ENCODE data around the gene LIMS2. TPM values are rescaled to one million over a fixed set of nuclear protein-coding genes. Genes with fewer than 3 reads are reported as not detected.

Gene LIMS2
- total RNA-seq, 1 donor from 2014 or later, result 3.8 TPM

- H3K9me3 Mint-ChIP-seq (ENCODE audit: unreplicated experiment), result no peaks in the 10 kb centered on the region
- peaks cover 8% of the 10 kb centered on the region for H3K4me1 Mint-ChIP-seq (ENCODE audit: unreplicated experiment)
- TF ChIP-seq, protein P1, sequence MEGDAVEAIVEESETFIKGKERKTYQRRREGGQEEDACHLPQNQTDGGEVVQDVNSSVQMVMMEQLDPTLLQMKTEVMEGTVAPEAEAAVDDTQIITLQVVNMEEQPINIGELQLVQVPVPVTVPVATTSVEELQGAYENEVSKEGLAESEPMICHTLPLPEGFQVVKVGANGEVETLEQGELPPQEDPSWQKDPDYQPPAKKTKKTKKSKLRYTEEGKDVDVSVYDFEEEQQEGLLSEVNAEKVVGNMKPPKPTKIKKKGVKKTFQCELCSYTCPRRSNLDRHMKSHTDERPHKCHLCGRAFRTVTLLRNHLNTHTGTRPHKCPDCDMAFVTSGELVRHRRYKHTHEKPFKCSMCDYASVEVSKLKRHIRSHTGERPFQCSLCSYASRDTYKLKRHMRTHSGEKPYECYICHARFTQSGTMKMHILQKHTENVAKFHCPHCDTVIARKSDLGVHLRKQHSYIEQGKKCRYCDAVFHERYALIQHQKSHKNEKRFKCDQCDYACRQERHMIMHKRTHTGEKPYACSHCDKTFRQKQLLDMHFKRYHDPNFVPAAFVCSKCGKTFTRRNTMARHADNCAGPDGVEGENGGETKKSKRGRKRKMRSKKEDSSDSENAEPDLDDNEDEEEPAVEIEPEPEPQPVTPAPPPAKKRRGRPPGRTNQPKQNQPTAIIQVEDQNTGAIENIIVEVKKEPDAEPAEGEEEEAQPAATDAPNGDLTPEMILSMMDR (IDR thresholded peaks at IDR 0.05; ENCODE audit: unreplicated experiment), result no peak
- peaks cover 12% of the 10 kb centered on the region for H3K27me3 Mint-ChIP-seq (ENCODE audit: unreplicated experiment)
- H3K36me3 Mint-ChIP-seq (ENCODE audit: low read depth, unreplicated experiment), result peaks cover 9% of the 10 kb centered on the region
- H3K27ac Mint-ChIP-seq (ENCODE audit: unreplicated experiment), result no peak overlapping the region
- H3K4me3 Mint-ChIP-seq (ENCODE audit: unreplicated experiment), result no peak overlapping the region
- DNase-seq (ENCODE audit: low spot score), result no peak
Observed at GRCh38 chr2:127644066-127645025, 31.0 kb downstream of the LIMS2 start.

GRCh38 chr2:127643439-127644065, 31.8 kb downstream of the LIMS2 start:
- H3K4me1 Mint-ChIP-seq (ENCODE audit: unreplicated experiment), result peaks cover 8% of the 10 kb centered on the region

GRCh38 chr2:127642706-127643438, 32.5 kb downstream of the LIMS2 start:
- peaks cover 10% of the 10 kb centered on the region for H3K4me1 Mint-ChIP-seq (ENCODE audit: unreplicated experiment)
- H3K9me3 Mint-ChIP-seq (ENCODE audit: unreplicated experiment), result no peaks in the 10 kb centered on the region
- no peak for DNase-seq (ENCODE audit: low spot score)
- TF ChIP-seq, protein P1 (IDR thresholded peaks at IDR 0.05; ENCODE audit: unreplicated experiment), result no peak
- peaks cover 10% of the 10 kb centered on the region for H3K27me3 Mint-ChIP-seq (ENCODE audit: unreplicated experiment)
- H3K27ac Mint-ChIP-seq (ENCODE audit: unreplicated experiment), result no peak overlapping the region
- peaks cover 9% of the 10 kb centered on the region for H3K36me3 Mint-ChIP-seq (ENCODE audit: low read depth, unreplicated experiment)
- H3K4me3 Mint-ChIP-seq (ENCODE audit: unreplicated experiment), result no peak overlapping the region

More at GRCh38 chr2:127643439-127644065, 31.8 kb downstream of the LIMS2 start:
- TF ChIP-seq, protein P1 (IDR thresholded peaks at IDR 0.05; ENCODE audit: unreplicated experiment), result no peak
- no peak for DNase-seq (ENCODE audit: low spot score)
- Mint-ChIP-seq H3K36me3 (ENCODE audit: low read depth, unreplicated experiment) (peaks cover 9% of the 10 kb centered on the region), H3K9me3 (ENCODE audit: unreplicated experiment) (no peaks in the 10 kb centered on the region), H3K27me3 (ENCODE audit: unreplicated experiment) (peaks cover 11% of the 10 kb centered on the region), H3K27ac (ENCODE audit: unreplicated experiment) (no peak overlapping the region), H3K4me3 (ENCODE audit: unreplicated experiment) (no peak overlapping the region)

GRCh38 chr2:127641846-127642507, 33.4 kb downstream of the LIMS2 start:
- no peak for DNase-seq (ENCODE audit: low spot score)

More at GRCh38 chr2:127641846-127642507, 33.4 kb downstream of the LIMS2 start:
- TF ChIP-seq, protein P1 (IDR thresholded peaks at IDR 0.05; ENCODE audit: unreplicated experiment), result no peak
- Mint-ChIP-seq H3K9me3 (ENCODE audit: unreplicated experiment) (no peaks in the 10 kb centered on the region), H3K4me1 (ENCODE audit: unreplicated experiment) (peaks cover 12% of the 10 kb centered on the region), H3K4me3 (ENCODE audit: unreplicated experiment) (no peak overlapping the region), H3K27ac (ENCODE audit: unreplicated experiment) (no peak overlapping the region), H3K36me3 (ENCODE audit: low read depth, unreplicated experiment) (peaks cover 9% of the 10 kb centered on the region), H3K27me3 (ENCODE audit: unreplicated experiment) (peaks cover 6% of the 10 kb centered on the region)
